Common myeloid progenitor, CD34-positive (primary cell): ENCODE measurements around the gene CLEC10A.

Experiments
- CTCF ChIA-PET: fragments of 350-600 bp; sonication (Branson Sonifier 250); formaldehyde crosslinking; loops from one replicate; lab custom pipeline; 2021; ENCODE audit warnings: antibody characterized with exemption; lab: Charles Lee
- POLR2A ChIA-PET: fragments of 350-600 bp; sonication (Branson Sonifier 250); formaldehyde crosslinking; loops from one replicate; lab custom pipeline; 2021; ENCODE audit warnings: antibody characterized with exemption; lab: Charles Lee
- DNase-seq, 3 donors: peaks; one replicate each; pipeline versions ENCODE4 v3.0.0 to v3.0.0-alpha.2; 2013
- H3K27ac ChIP-seq, 2 experiments: 1 replicate in 1 of 2; 2 replicates in 1 of 2; pipeline ENCODE4 v1.7.0; 2013; ENCODE audit warnings: inconsistent platforms in 2 of 2, low read length in 2 of 2, mild to moderate bottlenecking in 2 of 2, low read depth in 1 of 2, moderate library complexity in 1 of 2; ENCODE audit not compliant: severe bottlenecking in 2 of 2, insufficient read depth in 1 of 2, poor library complexity in 1 of 2
- H3K27me3 ChIP-seq, 5 experiments: replicated peaks in 2 of 5; 1 replicate in 3 of 5; 2 replicates in 2 of 5; pipeline versions ENCODE4 v1.6.1 to v1.7.0; 2013; ENCODE audit warnings: low read length in 4 of 5, mild to moderate bottlenecking in 2 of 5, moderate library complexity in 2 of 5, inconsistent platforms in 1 of 5; ENCODE audit not compliant: insufficient read depth in 5 of 5, control insufficient read depth in 4 of 5
- H3K36me3 ChIP-seq, 4 experiments: 1 replicate in 2 of 4; 2 replicates in 2 of 4; pipeline versions ENCODE4 v1.6.1 to v1.7.0; 2013; ENCODE audit warnings: low read length in 3 of 4, control low read depth in 1 of 4, mild to moderate bottlenecking in 1 of 4; ENCODE audit not compliant: control insufficient read depth in 4 of 4, insufficient read depth in 4 of 4
- H3K4me1 ChIP-seq, 4 experiments: 1 replicate in 3 of 4; 2 replicates in 1 of 4; pipeline versions ENCODE4 v1.6.1 to v1.7.1; 2013; ENCODE audit warnings: low read length in 3 of 4, mild to moderate bottlenecking in 3 of 4, control low read depth in 1 of 4, inconsistent platforms in 1 of 4, moderate library complexity in 1 of 4; ENCODE audit not compliant: control insufficient read depth in 4 of 4, insufficient read depth in 4 of 4; ENCODE audit errors: control extremely low read depth in 1 of 4
- H3K4me3 ChIP-seq, 7 experiments: 1 replicate in 4 of 7; 2 replicates in 3 of 7; pipeline versions ENCODE4 v1.5.1 to v1.7.0; 2013; ENCODE audit warnings: mild to moderate bottlenecking in 7 of 7, low read length in 6 of 7, moderate library complexity in 6 of 7, inconsistent platforms in 2 of 7, low read depth in 2 of 7, control low read depth in 1 of 7; ENCODE audit not compliant: insufficient read depth in 4 of 7, control insufficient read depth in 1 of 7; ENCODE audit errors: extremely low read depth in 1 of 7
- H3K9me3 ChIP-seq, 5 experiments: 1 replicate in 4 of 5; 2 replicates in 1 of 5; pipeline versions ENCODE4 v1.6.1 to v1.7.1; 2013; ENCODE audit warnings: low read length in 4 of 5, mild to moderate bottlenecking in 2 of 5, inconsistent platforms in 1 of 5, low read depth in 1 of 5, moderate library complexity in 1 of 5; ENCODE audit not compliant: control insufficient read depth in 4 of 5, insufficient read depth in 2 of 5; ENCODE audit errors: control extremely low read depth in 1 of 5
- WGBS: methylation state at CpG from one replicate; pipeline ENCODE4 v1.1.5; 2013; ENCODE audit not compliant: insufficient coverage; 5-methylcytosine and 5-hydroxymethylcytosine counted together

Gene CLEC10A

DNA sequence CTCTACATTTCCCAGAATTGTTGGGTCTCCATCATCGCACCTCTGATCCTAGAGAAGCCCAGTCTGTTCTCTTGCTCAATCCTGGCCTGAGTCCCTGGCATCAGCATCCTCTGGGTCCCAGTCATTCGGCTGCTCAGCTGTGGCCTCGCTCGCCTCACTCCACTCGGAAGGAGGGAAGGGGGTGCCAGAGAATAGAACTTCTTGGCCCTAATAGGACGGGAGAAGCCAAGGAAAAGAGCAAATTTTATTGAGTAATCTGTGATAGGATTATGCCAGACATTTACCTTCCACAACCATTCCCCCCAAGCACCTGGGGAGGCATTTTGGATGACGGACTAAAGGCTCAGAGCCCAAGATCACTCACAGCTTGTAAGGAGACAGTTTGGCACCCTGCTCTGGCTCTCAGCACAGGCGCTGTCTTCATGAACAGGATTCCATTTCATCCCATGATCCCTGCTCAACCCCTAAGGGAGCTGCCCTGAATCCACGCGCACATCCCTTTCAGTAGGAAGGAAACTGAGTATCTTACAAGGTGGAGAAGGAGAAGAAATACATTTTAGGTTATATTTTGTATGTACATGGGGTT, 498 bp upstream of the CLEC10A start:
- ChIA-PET CTCF (interaction anchor here (0.6 to 3.1 kb wide), 9 partner anchors 15 to 931 kb away, joined by 3 to 22 read pairs (median 8); no protein-coding TSS in a partner anchor), POLR2A (interaction anchor here (2.2 kb wide), 1 partner anchor 52 kb away, joined by 8 read pairs; no protein-coding TSS in a partner anchor)
- no peaks in the 10 kb centered on the region for H3K9me3 ChIP-seq
- 58% methylated on average over 5 of the region's 10 CpGs for WGBS
- H3K27ac ChIP-seq = no peak overlapping the region
- H3K36me3 ChIP-seq = no peaks in the 10 kb centered on the region
- DNase-seq = no peak
- peaks cover 3 to 43% (median 27%) of the 10 kb centered on the region in 4 experiments for H3K4me1 ChIP-seq
- peaks cover 0 to 8% (median 0%) of the 10 kb centered on the region in 5 experiments for H3K27me3 ChIP-seq
- H3K4me3 ChIP-seq = no peak overlapping the region

DNA sequence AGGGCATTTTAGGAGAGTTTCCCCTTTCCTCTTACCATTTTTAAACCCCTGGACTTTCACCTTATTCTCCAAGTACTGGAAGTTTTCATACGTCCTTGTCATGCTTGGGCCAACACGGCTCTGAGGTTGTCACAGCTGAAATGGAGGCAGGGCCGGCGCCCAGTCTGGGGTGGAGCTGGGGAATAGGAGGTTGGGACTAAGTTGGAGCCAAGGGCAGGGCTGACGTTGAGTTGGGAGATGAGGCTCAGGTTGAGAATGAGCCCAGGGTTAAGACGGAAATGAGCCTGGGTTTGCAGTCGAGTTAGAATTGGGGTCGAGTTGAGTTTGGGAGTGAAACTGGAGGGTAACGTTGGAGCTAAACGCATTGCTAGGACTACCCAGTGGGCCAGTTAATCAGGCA, 1.3 kb downstream of the CLEC10A start:
- ChIA-PET POLR2A (no interaction called here), CTCF (interaction anchor here (1.3 to 2.9 kb wide), 2 partner anchors 15 to 32 kb away, joined by 4 to 11 read pairs; no protein-coding TSS in a partner anchor)
- H3K36me3 ChIP-seq = no peaks in the 10 kb centered on the region
- 95% methylated on average over 10 of the region's 10 CpGs for WGBS
- H3K4me3 ChIP-seq = no peak overlapping the region
- peaks cover 3 to 33% (median 22%) of the 10 kb centered on the region in 4 experiments for H3K4me1 ChIP-seq
- H3K27me3 ChIP-seq = peaks cover 0 to 7% (median 0%) of the 10 kb centered on the region in 5 experiments
- DNase-seq = no peak
- no peaks in the 10 kb centered on the region for H3K9me3 ChIP-seq
- no peak overlapping the region for H3K27ac ChIP-seq

DNA sequence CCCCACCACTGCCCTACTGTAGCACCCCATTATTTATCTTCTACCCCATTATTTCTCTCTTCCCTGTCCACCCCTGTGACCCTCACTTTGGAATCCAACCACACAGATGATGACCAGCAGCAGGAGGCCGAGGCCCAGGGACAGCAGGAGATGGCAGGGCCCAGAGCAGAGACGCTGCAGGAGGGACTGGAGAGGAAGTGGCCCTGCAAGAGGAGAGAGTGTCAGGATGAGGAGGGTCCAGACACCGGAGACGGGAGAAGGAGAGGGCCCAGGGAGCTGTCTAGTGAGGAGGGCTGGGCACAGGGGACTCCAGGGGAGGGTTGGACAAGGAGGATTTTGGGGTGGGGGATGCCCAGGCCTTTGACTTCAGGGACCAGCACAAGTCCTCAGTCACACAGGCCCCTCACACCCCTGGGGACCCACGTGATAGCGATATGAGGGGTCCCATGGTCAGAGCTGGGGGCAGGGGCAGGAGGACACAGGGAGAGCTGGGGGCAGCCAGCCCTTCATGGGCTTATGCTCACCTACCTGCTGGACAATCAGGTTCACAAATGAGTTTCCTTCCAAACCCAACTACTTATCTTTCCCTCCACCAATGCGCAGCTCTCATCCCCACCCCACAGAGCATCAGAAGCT, 2.0 kb downstream of the CLEC10A start:
- 97% methylated on average over 7 of the region's 7 CpGs for WGBS
- CTCF ChIA-PET = interaction anchor here (1.3 kb wide), 1 partner anchor 14 kb away, joined by 4 read pairs; no protein-coding TSS in a partner anchor
- H3K27ac ChIP-seq = no peak overlapping the region

GRCh38 chr17:7074931-7075330, 5.1 kb downstream of the CLEC10A start:
- no peaks in the 10 kb centered on the region for H3K36me3 ChIP-seq
- no peaks in the 10 kb centered on the region for H3K9me3 ChIP-seq
- POLR2A ChIA-PET = no interaction called here
- whole genome bisulfite sequencing = 97% methylated on average over 14 of the region's 14 CpGs
- H3K27ac ChIP-seq = no peak overlapping the region
- peaks cover 0 to 3% (median 0%) of the 10 kb centered on the region in 5 experiments for H3K27me3 ChIP-seq
- H3K4me3 ChIP-seq = no peak overlapping the region
- peaks cover 0 to 5% (median 4%) of the 10 kb centered on the region in 4 experiments for H3K4me1 ChIP-seq
- DNase-seq = no peak
- CTCF ChIA-PET = interaction anchor here (0.9 to 1.3 kb wide), 5 partner anchors 8 to 23 kb away, joined by 3 to 5 read pairs (median 3); no protein-coding TSS in a partner anchor

More for the DNA sequence above, 2.0 kb downstream of the CLEC10A start:
- no peak for DNase-seq
- H3K27me3 ChIP-seq = peaks cover 0 to 3% (median 0%) of the 10 kb centered on the region in 5 experiments
- H3K4me1 ChIP-seq = peaks cover 3 to 28% (median 21%) of the 10 kb centered on the region in 4 experiments
- POLR2A ChIA-PET = no interaction called here
- H3K9me3 ChIP-seq = no peaks in the 10 kb centered on the region
- no peak overlapping the region for H3K4me3 ChIP-seq
- H3K36me3 ChIP-seq = no peaks in the 10 kb centered on the region

DNA sequence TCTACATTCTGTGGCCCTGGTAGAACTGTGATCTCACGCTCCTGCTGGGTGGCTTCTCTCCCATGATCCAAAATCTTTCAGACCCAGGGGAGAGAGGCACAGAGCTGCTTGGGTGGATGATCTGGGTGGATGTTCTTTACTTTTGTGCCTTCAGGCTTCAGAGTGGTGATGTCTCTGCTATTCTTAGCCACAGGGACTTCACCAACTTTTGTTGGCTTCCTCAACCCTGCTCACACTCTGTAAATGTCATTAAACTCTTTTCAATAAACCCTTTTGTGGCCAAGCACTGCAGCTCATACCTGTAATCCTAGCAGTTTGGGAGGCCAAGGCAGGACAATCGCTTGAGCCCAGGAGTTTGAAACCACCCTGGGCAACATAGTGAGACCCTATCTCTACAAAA, 7.6 kb downstream of the CLEC10A start:
- Histone ChIP-seq H3K9me3 (peaks cover 0 to 16% (median 4%) of the 10 kb centered on the region in 5 experiments), H3K36me3 (no peaks in the 10 kb centered on the region), H3K4me3 (no peak overlapping the region), H3K27ac (no peak overlapping the region), H3K27me3 (peaks cover 0 to 3% (median 0%) of the 10 kb centered on the region in 5 experiments), H3K4me1 (no peaks in the 10 kb centered on the region)
- CTCF ChIA-PET = interaction anchor here (1.2 to 1.9 kb wide), 3 partner anchors 10 to 65 kb away, joined by 3 to 5 read pairs (median 4); no protein-coding TSS in a partner anchor
- POLR2A ChIA-PET = no interaction called here
- WGBS = 100% methylated on average over 1 of the region's 2 CpGs
- DNase-seq = no peak

DNA sequence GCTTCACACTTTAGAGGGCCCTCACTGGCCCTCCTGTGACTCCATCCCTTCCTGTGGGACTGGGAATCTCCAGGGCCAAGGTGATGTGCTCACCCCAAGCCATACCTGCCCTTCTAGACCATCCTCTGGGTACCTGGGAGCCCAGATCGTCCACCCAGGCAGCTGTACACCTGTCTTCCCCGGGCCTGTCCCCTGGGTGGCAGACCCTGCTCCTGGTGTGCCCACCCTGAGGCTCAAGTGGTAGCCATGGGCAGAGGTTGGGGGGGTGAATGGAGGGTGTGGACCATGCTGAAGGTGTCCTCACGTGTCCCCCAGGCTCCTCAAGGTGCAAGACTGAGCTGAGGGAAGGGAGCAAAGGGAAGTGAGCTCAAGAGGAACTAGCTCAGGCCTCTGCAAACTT, 9.3 kb downstream of the CLEC10A start:
- H3K27me3 ChIP-seq = no peaks in the 10 kb centered on the region
- H3K4me3 ChIP-seq = no peak overlapping the region
- no peak overlapping the region for H3K27ac ChIP-seq
- H3K9me3 ChIP-seq = peaks cover 0 to 19% (median 4%) of the 10 kb centered on the region in 5 experiments
- no peaks in the 10 kb centered on the region for H3K4me1 ChIP-seq
- DNase-seq = no peak
- no peaks in the 10 kb centered on the region for H3K36me3 ChIP-seq
- ChIA-PET POLR2A (interaction anchor here (0.6 kb wide), 2 partner anchors 65 to 100 kb away, joined by 4 read pairs; no protein-coding TSS in a partner anchor), CTCF (no interaction called here)
- 100% methylated on average over 2 of the region's 3 CpGs for WGBS

DNA sequence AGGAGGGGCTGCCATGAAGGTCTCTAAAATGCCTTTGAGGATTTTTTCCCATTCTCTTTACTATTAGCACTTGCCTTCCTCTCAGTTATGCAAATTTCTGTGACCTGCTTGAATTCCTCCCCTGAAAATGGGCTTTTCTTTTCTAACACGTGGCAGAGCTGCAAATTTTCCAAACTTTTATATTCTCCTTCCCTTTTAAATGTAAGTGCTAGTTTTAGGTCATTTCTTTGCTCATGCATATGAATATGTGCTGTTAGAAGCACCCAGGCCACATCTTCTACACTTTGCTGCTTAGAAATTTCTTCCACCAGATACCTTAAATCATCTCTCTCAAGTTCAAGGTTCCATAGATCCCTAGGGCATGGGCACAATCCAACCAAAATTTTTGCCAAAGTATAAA, 11.8 kb downstream of the CLEC10A start:
- Histone ChIP-seq H3K36me3 (no peaks in the 10 kb centered on the region), H3K9me3 (peaks cover 0 to 19% (median 4%) of the 10 kb centered on the region in 5 experiments), H3K27me3 (peaks cover 0 to 3% (median 0%) of the 10 kb centered on the region in 5 experiments), H3K27ac (no peak overlapping the region), H3K4me3 (no peak overlapping the region), H3K4me1 (no peaks in the 10 kb centered on the region)
- ChIA-PET POLR2A (no interaction called here), CTCF (no interaction called here)
- WGBS = no CpG with 5 or more reads among the region's 1 CpG
- DNase-seq = no peak
